Upper lobe of right lung (tissue), 1 donor: Measurements from ENCODE around the gene TPT1. TPM values are rescaled to one million over a fixed set of nuclear protein-coding genes. Genes with fewer than 3 reads are reported as not detected.

ENCODE experiments used
- ATAC-seq: fragments of 200-7000 bp; cut with Tn5 transposase; one replicate; pipeline ENCODE4 v1.9.1; 2020; ENCODE audit warnings: mild to moderate bottlenecking, moderate library complexity
- DNase-seq: peaks from one replicate; pipeline ENCODE4 v3.0.0-alpha.2; 2020
- H3K27ac ChIP-seq: fragments of 200-600 bp; one replicate; pipeline ENCODE4 v1.8.0; 2022
- H3K27me3 ChIP-seq: fragments of 200-600 bp; one replicate; pipeline ENCODE4 v1.8.0; 2022; ENCODE audit warnings: mild to moderate bottlenecking
- H3K36me3 ChIP-seq: fragments of 200-600 bp; one replicate; pipeline ENCODE4 v1.8.0; 2022
- H3K4me1 ChIP-seq: fragments of 200-600 bp; one replicate; pipeline ENCODE4 v1.8.0; 2022
- H3K4me3 ChIP-seq: fragments of 200-600 bp; one replicate; pipeline ENCODE4 v1.8.0; 2022; ENCODE audit warnings: mild to moderate bottlenecking
- H3K9me3 ChIP-seq: fragments of 200-600 bp; one replicate; pipeline ENCODE4 v1.8.0; 2022
- intact Hi-C: fragments of 100-400 bp; cut with DNase I; formaldehyde crosslinking; loops from one replicate; pipeline ENCODE4 v1.11.0; 2022
- total RNA-seq: library from RNA; stranded (reverse); fragmentation: NEBNext Ultra II Directional; extraction: Animal tissue kit (Norgen Biotek cat#: 25700); gene quantifications from one replicate; pipeline ENCODE4 v1.2.1, GENCODE V29; 2021
- TF ChIP-seq, protein P1 (sequence below): fragments of 200-600 bp; IDR thresholded peaks from one replicate; pipeline ENCODE4 v1.8.0; 2022; ENCODE audit warnings: antibody characterized with exemption
- donor health status: DM: no; HTN: yes; CAD: no; lungs with severe emphysema.

The TPT1 gene
- total RNA-seq, 1 donor from 2014 or later: 4,924 TPM

DNA sequence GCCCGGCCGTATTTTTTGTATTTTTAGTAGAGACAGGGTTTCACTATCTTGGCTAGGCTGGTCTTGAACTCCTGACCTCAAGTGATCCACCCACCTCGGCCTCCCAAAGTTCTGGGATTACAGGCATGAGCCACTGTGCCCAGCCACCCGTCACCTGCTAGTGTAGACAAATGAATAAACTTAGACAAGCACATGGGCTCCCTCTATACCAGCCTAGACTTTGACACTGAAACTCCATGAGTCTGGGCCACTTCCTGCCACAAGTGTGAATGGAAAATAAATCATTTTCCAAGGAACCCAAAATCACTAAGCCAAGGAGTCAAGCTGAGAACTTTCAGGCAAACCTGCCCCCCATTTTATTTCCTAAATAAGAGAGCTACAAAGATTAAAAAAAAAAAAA lies 27.0 kb upstream of the TPT1 start:
- Histone ChIP-seq H3K27me3 (no peaks in the 10 kb centered on the region), H3K27ac (no peak overlapping the region), H3K4me1 (peaks cover 11% of the 10 kb centered on the region), H3K36me3 (peaks cover 5% of the 10 kb centered on the region), H3K4me3 (no peak overlapping the region), H3K9me3 (no peaks in the 10 kb centered on the region)
- DNase-seq (no peak), ATAC-seq (no peak)
- TF ChIP-seq, protein P1, sequence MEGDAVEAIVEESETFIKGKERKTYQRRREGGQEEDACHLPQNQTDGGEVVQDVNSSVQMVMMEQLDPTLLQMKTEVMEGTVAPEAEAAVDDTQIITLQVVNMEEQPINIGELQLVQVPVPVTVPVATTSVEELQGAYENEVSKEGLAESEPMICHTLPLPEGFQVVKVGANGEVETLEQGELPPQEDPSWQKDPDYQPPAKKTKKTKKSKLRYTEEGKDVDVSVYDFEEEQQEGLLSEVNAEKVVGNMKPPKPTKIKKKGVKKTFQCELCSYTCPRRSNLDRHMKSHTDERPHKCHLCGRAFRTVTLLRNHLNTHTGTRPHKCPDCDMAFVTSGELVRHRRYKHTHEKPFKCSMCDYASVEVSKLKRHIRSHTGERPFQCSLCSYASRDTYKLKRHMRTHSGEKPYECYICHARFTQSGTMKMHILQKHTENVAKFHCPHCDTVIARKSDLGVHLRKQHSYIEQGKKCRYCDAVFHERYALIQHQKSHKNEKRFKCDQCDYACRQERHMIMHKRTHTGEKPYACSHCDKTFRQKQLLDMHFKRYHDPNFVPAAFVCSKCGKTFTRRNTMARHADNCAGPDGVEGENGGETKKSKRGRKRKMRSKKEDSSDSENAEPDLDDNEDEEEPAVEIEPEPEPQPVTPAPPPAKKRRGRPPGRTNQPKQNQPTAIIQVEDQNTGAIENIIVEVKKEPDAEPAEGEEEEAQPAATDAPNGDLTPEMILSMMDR: no peak
- intact Hi-C loops: no loop called here

GRCh38 chr13:45367358-45367757 lies 26.4 kb upstream of the TPT1 start:
- H3K27me3 ChIP-seq: no peaks in the 10 kb centered on the region
- H3K27ac ChIP-seq: no peak overlapping the region
- H3K36me3 ChIP-seq: peaks cover 5% of the 10 kb centered on the region
- H3K9me3 ChIP-seq: no peaks in the 10 kb centered on the region
- peaks cover 11% of the 10 kb centered on the region for H3K4me1 ChIP-seq
- DNase-seq (peak; percentile 69), ATAC-seq (peak; percentile 82)
- intact Hi-C loops: no loop called here
- H3K4me3 ChIP-seq: no peak overlapping the region
- TF ChIP-seq, protein P1: no peak

GRCh38 chr13:45365558-45365885 lies 24.5 kb upstream of the TPT1 start:
- Histone ChIP-seq H3K4me3 (no peak overlapping the region), H3K27ac (no peak overlapping the region), H3K27me3 (no peaks in the 10 kb centered on the region), H3K36me3 (peaks cover 7% of the 10 kb centered on the region), H3K4me1 (peaks cover 3% of the 10 kb centered on the region), H3K9me3 (no peaks in the 10 kb centered on the region)
- TF ChIP-seq, protein P1: no peak
- intact Hi-C loops: no loop called here
- DNase-seq (no peak), ATAC-seq (no peak)

DNA sequence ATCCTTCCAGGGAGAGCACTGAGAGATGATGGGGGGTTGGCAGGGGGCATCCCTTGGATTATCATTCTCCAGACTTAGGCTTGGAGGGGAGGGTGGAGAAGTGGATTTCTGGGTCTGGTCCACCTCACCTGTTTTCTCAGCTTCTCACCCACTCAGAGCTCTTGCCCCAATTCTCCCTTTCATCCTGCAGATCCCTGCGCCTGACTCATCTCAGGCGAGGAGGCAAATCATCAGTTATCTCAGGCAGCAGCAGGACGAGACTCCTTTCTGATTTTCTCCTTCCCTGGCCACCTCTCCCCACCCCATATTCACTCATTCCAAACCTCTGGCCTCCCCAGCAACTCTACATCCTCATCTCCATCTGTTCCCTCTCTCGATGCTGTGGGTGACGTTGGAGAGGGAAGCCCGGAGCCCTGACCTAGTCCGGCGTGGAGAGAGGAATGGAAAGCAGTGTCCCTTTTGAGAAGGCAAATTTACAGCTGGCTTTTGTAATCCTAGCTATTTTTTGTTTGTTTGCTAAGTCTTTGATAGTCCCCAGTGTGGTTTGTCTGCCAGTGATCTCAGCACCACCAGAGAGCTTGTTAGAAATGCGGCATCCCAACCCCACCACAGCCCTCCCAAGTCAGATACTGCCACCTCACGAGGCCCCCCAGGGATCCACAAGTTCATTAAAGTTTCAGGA lies 24.0 kb upstream of the TPT1 start:
- TF ChIP-seq, protein P1: no peak
- no peak for ATAC-seq
- peaks cover 3% of the 10 kb centered on the region for H3K4me1 ChIP-seq
- no peak overlapping the region for H3K4me3 ChIP-seq
- peaks cover 8% of the 10 kb centered on the region for H3K36me3 ChIP-seq
- H3K9me3 ChIP-seq: no peaks in the 10 kb centered on the region
- no peak for DNase-seq
- no peak overlapping the region for H3K27ac ChIP-seq
- intact Hi-C loops: no loop called here
- no peaks in the 10 kb centered on the region for H3K27me3 ChIP-seq

- Histone ChIP-seq H3K27me3 (no peaks in the 10 kb centered on the region), H3K27ac (no peak overlapping the region), H3K36me3 (peaks cover 6% of the 10 kb centered on the region), H3K4me3 (no peak overlapping the region), H3K9me3 (no peaks in the 10 kb centered on the region), H3K4me1 (no peaks in the 10 kb centered on the region)
- intact Hi-C loops: no loop called here
- no peak for DNase-seq
- TF ChIP-seq, protein P1: no peak
- peak; percentile 11 for ATAC-seq
These were observed 22.0 kb upstream of the TPT1 start for GRCh38 chr13:45362939-45363338.
